ENCODE data around the gene RNF224. TPM values are rescaled to one million over a fixed set of nuclear protein-coding genes. Genes with fewer than 3 reads are reported as not detected.

Gene RNF224
- polyA plus RNA-seq, 4 donors: 0.03 to 83.7 TPM; not detected in 2

DNA sequence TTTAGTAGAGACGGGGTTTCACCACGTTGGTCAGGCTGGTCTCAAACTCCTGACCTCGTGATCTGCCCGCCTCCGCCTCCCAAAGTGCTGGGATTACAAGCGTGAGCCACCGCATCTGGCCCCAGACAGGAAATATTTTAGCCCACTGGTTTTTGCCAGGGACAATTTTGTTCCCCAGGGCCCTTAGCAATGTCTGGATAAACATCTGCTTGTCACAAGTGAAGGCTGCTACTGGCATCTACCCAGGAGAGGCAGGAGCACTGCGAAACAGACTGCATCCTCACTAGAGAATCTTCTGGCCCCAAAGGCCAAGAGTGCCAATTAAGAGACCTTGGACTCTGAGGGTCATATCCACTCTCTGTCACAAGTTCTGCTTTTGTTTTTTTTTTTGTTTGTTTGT, 24.3 kb upstream of the RNF224 start:
- 73 to 81% (median 74%) methylated on average over 8 of the region's 8 CpGs for WGBS, 3 donors
- H3K4me1 ChIP-seq (ENCODE audit: control insufficient read depth in 3 of 3, insufficient read depth in 2 of 3, low read depth in 1 of 3, low read length in 2 of 3): peaks cover 5 to 44% (median 13%) of the 10 kb centered on the region in 3 donors
- no peak for DNase-seq
- no peak overlapping the region for H3K4me3 ChIP-seq (ENCODE audit: low read depth in 1 of 3, low read length in 3 of 3)
- H3K27me3 ChIP-seq (ENCODE audit: control insufficient read depth in 3 of 3, insufficient read depth in 3 of 3, low read length in 3 of 3): no peaks in the 10 kb centered on the region
- H3K9me3 ChIP-seq (ENCODE audit: control insufficient read depth in 2 of 2, insufficient read depth in 1 of 2, low read depth in 1 of 2, low read length in 1 of 2): no peaks in the 10 kb centered on the region
- FAIRE-seq: no peak
- peaks cover 0 to 19% (median 0%) of the 10 kb centered on the region in 3 donors for H3K36me3 ChIP-seq (ENCODE audit: control insufficient read depth in 3 of 3, insufficient read depth in 2 of 3, low read depth in 1 of 3, low read length in 3 of 3)
- no peak overlapping the region for H3K27ac ChIP-seq (ENCODE audit: low read depth in 1 of 3, low read length in 2 of 3)

GRCh38 chr9:137204731-137205125, 22.6 kb upstream of the RNF224 start:
- H3K4me1 ChIP-seq (ENCODE audit: control insufficient read depth in 3 of 3, insufficient read depth in 2 of 3, low read depth in 1 of 3, low read length in 2 of 3): peaks cover 5 to 31% (median 13%) of the 10 kb centered on the region in 3 donors
- peak overlapping the region; percentile 67 to 92 (median 92) for H3K27ac ChIP-seq (ENCODE audit: low read depth in 1 of 3, low read length in 2 of 3)
- FAIRE-seq (no peak), DNase-seq (no peak)
- peaks cover 0 to 14% (median 0%) of the 10 kb centered on the region in 3 donors for H3K36me3 ChIP-seq (ENCODE audit: control insufficient read depth in 3 of 3, insufficient read depth in 2 of 3, low read depth in 1 of 3, low read length in 3 of 3)
- 2 to 14% (median 4%) methylated on average over 21 of the region's 21 CpGs for whole genome bisulfite sequencing, 3 donors
- H3K4me3 ChIP-seq (ENCODE audit: low read depth in 1 of 3, low read length in 3 of 3): peak overlapping the region; percentile 87 to 95 (median 91)
- H3K27me3 ChIP-seq (ENCODE audit: control insufficient read depth in 3 of 3, insufficient read depth in 3 of 3, low read length in 3 of 3): no peaks in the 10 kb centered on the region
- H3K9me3 ChIP-seq (ENCODE audit: control insufficient read depth in 2 of 2, insufficient read depth in 1 of 2, low read depth in 1 of 2, low read length in 1 of 2): no peaks in the 10 kb centered on the region

GRCh38 chr9:137205126-137206069, 21.9 kb upstream of the RNF224 start, which contains the start of the genes NDOR1 and TMEM203:
NDOR1 (plus strand) TSS chr9:137205700; CDS start chr9:137205778, 78 bp downstream.
TMEM203 (minus strand) TSS chr9:137205648; CDS start chr9:137205414, 234 bp downstream.
- H3K4me1 ChIP-seq (ENCODE audit: control insufficient read depth in 3 of 3, insufficient read depth in 2 of 3, low read depth in 1 of 3, low read length in 2 of 3): peaks cover 5 to 31% (median 13%) of the 10 kb centered on the region in 3 donors
- peak; percentile 86 to 97 for DNase-seq
- peaks cover 0 to 19% (median 0%) of the 10 kb centered on the region in 3 donors for H3K36me3 ChIP-seq (ENCODE audit: control insufficient read depth in 3 of 3, insufficient read depth in 2 of 3, low read depth in 1 of 3, low read length in 3 of 3)
- H3K4me3 ChIP-seq (ENCODE audit: low read depth in 1 of 3, low read length in 3 of 3): peak within 1 kb of the TSS; percentile 87 to 95 (median 91)
- no peak for FAIRE-seq
- H3K27ac ChIP-seq (ENCODE audit: low read depth in 1 of 3, low read length in 2 of 3): peak within 1 kb of the TSS; percentile 67 to 92 (median 92)
- no peaks in the 10 kb centered on the region for H3K9me3 ChIP-seq (ENCODE audit: control insufficient read depth in 2 of 2, insufficient read depth in 1 of 2, low read depth in 1 of 2, low read length in 1 of 2)
- WGBS, 3 donors: 0 to 1% (median 1%) methylated on average over 77 to 98 of the region's 98 CpGs
- no peaks in the 10 kb centered on the region for H3K27me3 ChIP-seq (ENCODE audit: control insufficient read depth in 3 of 3, insufficient read depth in 3 of 3, low read length in 3 of 3)

GRCh38 chr9:137206602-137207001, 20.7 kb upstream of the RNF224 start:
- 56 to 71% (median 59%) methylated on average over 7 of the region's 7 CpGs for WGBS, 3 donors
- no peak overlapping the region for H3K27ac ChIP-seq (ENCODE audit: low read depth in 1 of 3, low read length in 2 of 3)
- H3K4me1 ChIP-seq (ENCODE audit: control insufficient read depth in 3 of 3, insufficient read depth in 2 of 3, low read depth in 1 of 3, low read length in 2 of 3): peaks cover 5 to 27% (median 13%) of the 10 kb centered on the region in 3 donors
- FAIRE-seq (no peak), DNase-seq (no peak)
- H3K36me3 ChIP-seq (ENCODE audit: control insufficient read depth in 3 of 3, insufficient read depth in 2 of 3, low read depth in 1 of 3, low read length in 3 of 3): peaks cover 0 to 24% (median 0%) of the 10 kb centered on the region in 3 donors
- peak overlapping the region in 1 of 3 donors; percentile 95 for H3K4me3 ChIP-seq (ENCODE audit: low read depth in 1 of 3, low read length in 3 of 3)
- H3K9me3 ChIP-seq (ENCODE audit: control insufficient read depth in 2 of 2, insufficient read depth in 1 of 2, low read depth in 1 of 2, low read length in 1 of 2): no peaks in the 10 kb centered on the region
- H3K27me3 ChIP-seq (ENCODE audit: control insufficient read depth in 3 of 3, insufficient read depth in 3 of 3, low read length in 3 of 3): no peaks in the 10 kb centered on the region

GRCh38 chr9:137211532-137211931, 15.8 kb upstream of the RNF224 start:
- no peak overlapping the region for H3K27ac ChIP-seq (ENCODE audit: low read depth in 1 of 3, low read length in 2 of 3)
- DNase-seq (no peak), FAIRE-seq (no peak)
- WGBS, 3 donors: 81 to 89% (median 85%) methylated on average over 12 to 13 of the region's 13 CpGs
- H3K4me3 ChIP-seq (ENCODE audit: low read depth in 1 of 3, low read length in 3 of 3): no peak overlapping the region
- H3K36me3 ChIP-seq (ENCODE audit: control insufficient read depth in 3 of 3, insufficient read depth in 2 of 3, low read depth in 1 of 3, low read length in 3 of 3): peaks cover 0 to 56% (median 3%) of the 10 kb centered on the region in 3 donors
- no peaks in the 10 kb centered on the region for H3K27me3 ChIP-seq (ENCODE audit: control insufficient read depth in 3 of 3, insufficient read depth in 3 of 3, low read length in 3 of 3)
- peaks cover under 1 to 2% (median 1%) of the 10 kb centered on the region in 3 donors for H3K4me1 ChIP-seq (ENCODE audit: control insufficient read depth in 3 of 3, insufficient read depth in 2 of 3, low read depth in 1 of 3, low read length in 2 of 3)
- H3K9me3 ChIP-seq (ENCODE audit: control insufficient read depth in 2 of 2, insufficient read depth in 1 of 2, low read depth in 1 of 2, low read length in 1 of 2): no peaks in the 10 kb centered on the region

DNA sequence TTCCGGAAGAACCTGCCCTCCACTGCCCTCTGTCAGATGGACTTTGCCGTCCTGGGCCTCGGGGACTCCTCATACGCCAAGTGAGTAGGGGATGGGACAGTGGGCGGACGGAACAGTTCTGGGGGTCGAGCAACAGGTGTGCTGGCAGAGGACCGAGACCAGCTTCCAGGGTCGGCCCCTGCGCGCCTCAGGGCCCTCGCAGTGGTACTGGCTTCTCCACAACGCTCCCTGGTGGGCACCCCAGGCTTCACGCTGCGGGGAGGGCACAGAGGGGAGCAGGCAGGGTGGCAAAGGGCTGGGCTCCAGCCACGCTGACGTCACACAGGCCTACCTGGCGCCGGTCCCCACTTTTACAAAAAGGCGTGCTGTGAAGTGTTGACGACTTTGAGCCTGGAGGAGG, 14.8 kb upstream of the RNF224 start:
- Histone ChIP-seq H3K36me3 (ENCODE audit: control insufficient read depth in 3 of 3, insufficient read depth in 2 of 3, low read depth in 1 of 3, low read length in 3 of 3) (peaks cover 0 to 54% (median 3%) of the 10 kb centered on the region in 3 donors), H3K9me3 (ENCODE audit: control insufficient read depth in 2 of 2, insufficient read depth in 1 of 2, low read depth in 1 of 2, low read length in 1 of 2) (no peaks in the 10 kb centered on the region), H3K4me1 (ENCODE audit: control insufficient read depth in 3 of 3, insufficient read depth in 2 of 3, low read depth in 1 of 3, low read length in 2 of 3) (peaks cover 0 to 8% (median 0%) of the 10 kb centered on the region in 3 donors), H3K27me3 (ENCODE audit: control insufficient read depth in 3 of 3, insufficient read depth in 3 of 3, low read length in 3 of 3) (no peaks in the 10 kb centered on the region), H3K27ac (ENCODE audit: low read depth in 1 of 3, low read length in 2 of 3) (no peak overlapping the region), H3K4me3 (ENCODE audit: low read depth in 1 of 3, low read length in 3 of 3) (no peak overlapping the region)
- FAIRE-seq (no peak), DNase-seq (no peak)
- WGBS, 3 donors: 78 to 91% (median 86%) methylated on average over 20 to 21 of the region's 21 CpGs

DNA sequence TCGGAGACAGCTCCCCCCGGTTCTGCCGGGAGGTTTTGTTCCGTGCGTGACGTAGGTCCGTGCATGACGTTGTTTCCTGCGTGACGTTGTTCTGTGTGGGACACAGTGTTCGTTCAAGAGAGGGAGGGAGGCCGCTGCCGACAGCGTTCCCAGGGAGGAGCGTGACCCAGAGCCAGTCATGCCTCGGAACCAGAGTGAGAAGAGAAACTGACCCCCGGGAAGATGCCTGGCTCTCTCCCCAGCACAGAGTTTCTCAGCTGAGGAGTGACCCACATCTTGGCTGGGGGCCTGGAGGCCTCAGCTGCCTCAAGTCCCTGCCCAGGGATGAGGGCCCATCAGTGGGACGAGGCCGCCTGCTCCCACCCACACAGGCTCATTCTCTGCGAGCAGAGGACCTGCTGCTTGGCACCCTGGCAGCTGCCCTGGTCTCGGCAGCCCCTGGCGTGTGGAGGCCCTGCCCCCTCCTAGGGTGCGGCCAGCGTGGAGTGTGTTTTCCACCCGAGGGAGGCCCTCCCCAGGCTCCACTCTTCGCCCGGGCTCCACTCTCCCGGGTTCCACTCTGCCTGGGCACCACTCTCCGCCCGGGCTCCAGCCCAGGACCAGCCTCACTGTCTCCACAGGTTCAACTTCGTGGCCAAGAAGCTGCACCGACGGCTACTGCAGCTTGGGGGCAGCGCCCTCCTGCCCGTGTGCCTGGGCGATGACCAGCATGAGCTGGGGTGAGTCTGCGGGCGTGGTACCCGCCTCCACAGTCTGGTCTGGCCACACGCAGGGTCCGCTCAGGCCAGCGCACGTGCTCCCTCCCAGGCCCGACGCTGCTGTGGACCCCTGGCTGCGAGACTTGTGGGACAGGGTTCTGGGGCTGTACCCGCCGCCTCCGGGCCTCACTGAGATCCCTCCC, 13.9 kb upstream of the RNF224 start:
- H3K4me3 ChIP-seq (ENCODE audit: low read depth in 1 of 3, low read length in 3 of 3): no peak overlapping the region
- DNase-seq (no peak), FAIRE-seq (no peak)
- H3K36me3 ChIP-seq (ENCODE audit: control insufficient read depth in 3 of 3, insufficient read depth in 2 of 3, low read depth in 1 of 3, low read length in 3 of 3): peaks cover 0 to 57% (median 3%) of the 10 kb centered on the region in 3 donors
- WGBS, 3 donors: 89 to 90% (median 89%) methylated on average over 44 to 49 of the region's 49 CpGs
- no peaks in the 10 kb centered on the region for H3K9me3 ChIP-seq (ENCODE audit: control insufficient read depth in 2 of 2, insufficient read depth in 1 of 2, low read depth in 1 of 2, low read length in 1 of 2)
- H3K27ac ChIP-seq (ENCODE audit: low read depth in 1 of 3, low read length in 2 of 3): no peak overlapping the region
- H3K27me3 ChIP-seq (ENCODE audit: control insufficient read depth in 3 of 3, insufficient read depth in 3 of 3, low read length in 3 of 3): no peaks in the 10 kb centered on the region
- H3K4me1 ChIP-seq (ENCODE audit: control insufficient read depth in 3 of 3, insufficient read depth in 2 of 3, low read depth in 1 of 3, low read length in 2 of 3): peaks cover 0 to 17% (median 0%) of the 10 kb centered on the region in 3 donors

- no peak for FAIRE-seq
- DNase-seq: no peak
- WGBS, 3 donors: 91 to 97% (median 93%) methylated on average over 16 to 19 of the region's 19 CpGs
- Histone ChIP-seq H3K4me3 (ENCODE audit: low read depth in 1 of 3, low read length in 3 of 3) (no peak overlapping the region), H3K27me3 (ENCODE audit: control insufficient read depth in 3 of 3, insufficient read depth in 3 of 3, low read length in 3 of 3) (no peaks in the 10 kb centered on the region), H3K9me3 (ENCODE audit: control insufficient read depth in 2 of 2, insufficient read depth in 1 of 2, low read depth in 1 of 2, low read length in 1 of 2) (no peaks in the 10 kb centered on the region), H3K27ac (ENCODE audit: low read depth in 1 of 3, low read length in 2 of 3) (no peak overlapping the region), H3K36me3 (ENCODE audit: control insufficient read depth in 3 of 3, insufficient read depth in 2 of 3, low read depth in 1 of 3, low read length in 3 of 3) (peaks cover 0 to 58% (median 3%) of the 10 kb centered on the region in 3 donors), H3K4me1 (ENCODE audit: control insufficient read depth in 3 of 3, insufficient read depth in 2 of 3, low read depth in 1 of 3, low read length in 2 of 3) (peaks cover 0 to 25% (median 0%) of the 10 kb centered on the region in 3 donors)
Measured at GRCh38 chr9:137214620-137215019, 12.7 kb upstream of the RNF224 start.
